Lower leg skin (tissue), 3 donors: Measurements from ENCODE around the gene DPH6.

Experiments
- POLR2A ChIP-seq, 2 donors: fragments of 450-650 bp; IDR thresholded peaks; one replicate each; pipeline ENCODE4 v1.6.1; 2016 to 2017; ENCODE audit warnings: antibody characterized with exemption in 2 of 2, mild to moderate bottlenecking in 1 of 2, moderate library complexity in 1 of 2
- TF ChIP-seq, protein P1 (sequence below), 3 donors: fragments of 450-650 bp; IDR thresholded peaks; one replicate each; pipeline ENCODE4 v1.5.1; 2016; ENCODE audit warnings: antibody characterized with exemption in 3 of 3, mild to moderate bottlenecking in 3 of 3, moderate library complexity in 2 of 3

DNA sequence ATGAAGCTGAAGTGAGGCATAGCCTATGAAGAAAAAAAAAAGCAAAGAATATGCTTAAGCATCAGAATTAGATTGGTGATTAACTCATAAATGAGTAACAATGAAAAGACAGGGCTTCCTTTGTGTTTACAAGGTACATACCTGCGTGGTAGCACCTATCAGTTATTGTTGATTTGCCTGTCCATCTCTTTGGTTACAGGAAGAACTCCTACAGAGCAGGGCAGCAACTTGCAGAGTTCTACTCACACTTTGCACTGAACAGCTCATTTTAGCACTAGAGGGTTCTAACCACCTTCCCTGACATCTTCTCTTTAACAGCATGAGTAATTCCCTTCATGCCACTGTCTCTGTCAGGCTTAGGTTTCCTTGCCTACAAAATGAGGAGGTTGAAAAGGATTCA lies 166.0 kb downstream of the DPH6 start:
- TF ChIP-seq, protein P1, sequence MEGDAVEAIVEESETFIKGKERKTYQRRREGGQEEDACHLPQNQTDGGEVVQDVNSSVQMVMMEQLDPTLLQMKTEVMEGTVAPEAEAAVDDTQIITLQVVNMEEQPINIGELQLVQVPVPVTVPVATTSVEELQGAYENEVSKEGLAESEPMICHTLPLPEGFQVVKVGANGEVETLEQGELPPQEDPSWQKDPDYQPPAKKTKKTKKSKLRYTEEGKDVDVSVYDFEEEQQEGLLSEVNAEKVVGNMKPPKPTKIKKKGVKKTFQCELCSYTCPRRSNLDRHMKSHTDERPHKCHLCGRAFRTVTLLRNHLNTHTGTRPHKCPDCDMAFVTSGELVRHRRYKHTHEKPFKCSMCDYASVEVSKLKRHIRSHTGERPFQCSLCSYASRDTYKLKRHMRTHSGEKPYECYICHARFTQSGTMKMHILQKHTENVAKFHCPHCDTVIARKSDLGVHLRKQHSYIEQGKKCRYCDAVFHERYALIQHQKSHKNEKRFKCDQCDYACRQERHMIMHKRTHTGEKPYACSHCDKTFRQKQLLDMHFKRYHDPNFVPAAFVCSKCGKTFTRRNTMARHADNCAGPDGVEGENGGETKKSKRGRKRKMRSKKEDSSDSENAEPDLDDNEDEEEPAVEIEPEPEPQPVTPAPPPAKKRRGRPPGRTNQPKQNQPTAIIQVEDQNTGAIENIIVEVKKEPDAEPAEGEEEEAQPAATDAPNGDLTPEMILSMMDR (IDR thresholded peaks at IDR 0.05), result no peak
- no peak for TF ChIP-seq POLR2A (IDR thresholded peaks at IDR 0.05)
